Psoas muscle (tissue), 8 donors: ENCODE measurements around the gene LPP. TPM values are rescaled to one million over a fixed set of nuclear protein-coding genes. Genes with fewer than 3 reads are reported as not detected.

Source experiments
- ATAC-seq, 4 donors: fragments of 200-7000 bp; cut with Tn5 transposase; one replicate each; pipeline ENCODE4 v1.9.1; 2020; ENCODE audit warnings: moderate library complexity in 3 of 4, mild to moderate bottlenecking in 2 of 4
- DNase-seq, 2 donors: peaks; one replicate each; pipeline ENCODE4 v3.0.0-alpha.2; 2020
- H3K27ac ChIP-seq: fragments of 200-600 bp; one replicate; pipeline ENCODE4 v1.8.0; 2022
- H3K27me3 ChIP-seq, 3 donors: fragments of 200-600 bp in 1 of 3; one replicate each; pipeline versions ENCODE4 v1.6.1 to v1.8.0; 2013 to 2022; ENCODE audit warnings: low read length in 2 of 3, mild to moderate bottlenecking in 2 of 3, moderate library complexity in 1 of 3; ENCODE audit not compliant: insufficient read depth in 3 of 3
- H3K36me3 ChIP-seq, 2 donors: fragments of 200-600 bp in 1 of 2; one replicate each; pipeline versions ENCODE4 v1.6.1 to v1.8.0; 2013 to 2022; ENCODE audit warnings: low read depth in 1 of 2, mild to moderate bottlenecking in 1 of 2, moderate library complexity in 1 of 2; ENCODE audit not compliant: insufficient read depth in 1 of 2
- H3K4me1 ChIP-seq: fragments of 200-600 bp; one replicate; pipeline ENCODE4 v1.8.0; 2022
- H3K4me3 ChIP-seq: fragments of 200-600 bp; one replicate; pipeline ENCODE4 v1.8.0; 2022; ENCODE audit warnings: mild to moderate bottlenecking
- H3K9me3 ChIP-seq: fragments of 200-600 bp; one replicate; pipeline ENCODE4 v1.8.0; 2022
- WGBS, 3 donors: extraction: QIAGEN DNeasy Blood & Tissue Kit; methylation state at CpG; one replicate each; pipeline versions ENCODE4 v1.1.6 to v1.1.7; 2013; 5-methylcytosine and 5-hydroxymethylcytosine counted together
- intact Hi-C, 2 donors: fragments of 100-400 bp; cut with DNase I; formaldehyde crosslinking; loops; one replicate each; pipeline versions ENCODE4 v1.11.0 to v1.14.2; 2022
- polyA plus RNA-seq, 3 donors: library from polyadenylated mRNA; stranded (reverse); fragments of 200-250 nt; gene quantifications; one replicate each; pipeline ENCODE4 v1.2.3, GENCODE V29; 2013
- total RNA-seq, 4 donors: library from RNA; stranded (reverse); fragmentation: NEBNext Ultra II Directional in 2 of 4; extraction: Animal tissue kit (Norgen Biotek cat#: 25700) in 2 of 4; gene quantifications; one replicate each; pipeline versions ENCODE4 v1.2.1 to v1.2.4, GENCODE V29; 2021 to 2023
- TF ChIP-seq, protein P1 (sequence below): fragments of 200-600 bp; IDR thresholded peaks from one replicate; pipeline ENCODE4 v1.8.0; 2022; ENCODE audit warnings: antibody characterized with exemption
- donor health status: healthy with polysubstance abuse.
- donor health status: DM: no; HTN: no; CAD: no; lungs with moderate emphysema.
- donor health status: Bipolar disorder and iron deficiency.
- donor health status: healthy.
- donor health status: DM: yes; HTN: yes; CAD: no.
- donor health status: DM: no; HTN: no; CAD: no.
- donor health status: DM: no; HTN: no; CAD: no.
- donor health status: DM: yes; HTN: yes; CAD: no.

LPP gene
- total and polyA plus RNA-seq, 7 donors, result 2.6 to 80.3 (median 42.8) TPM

DNA sequence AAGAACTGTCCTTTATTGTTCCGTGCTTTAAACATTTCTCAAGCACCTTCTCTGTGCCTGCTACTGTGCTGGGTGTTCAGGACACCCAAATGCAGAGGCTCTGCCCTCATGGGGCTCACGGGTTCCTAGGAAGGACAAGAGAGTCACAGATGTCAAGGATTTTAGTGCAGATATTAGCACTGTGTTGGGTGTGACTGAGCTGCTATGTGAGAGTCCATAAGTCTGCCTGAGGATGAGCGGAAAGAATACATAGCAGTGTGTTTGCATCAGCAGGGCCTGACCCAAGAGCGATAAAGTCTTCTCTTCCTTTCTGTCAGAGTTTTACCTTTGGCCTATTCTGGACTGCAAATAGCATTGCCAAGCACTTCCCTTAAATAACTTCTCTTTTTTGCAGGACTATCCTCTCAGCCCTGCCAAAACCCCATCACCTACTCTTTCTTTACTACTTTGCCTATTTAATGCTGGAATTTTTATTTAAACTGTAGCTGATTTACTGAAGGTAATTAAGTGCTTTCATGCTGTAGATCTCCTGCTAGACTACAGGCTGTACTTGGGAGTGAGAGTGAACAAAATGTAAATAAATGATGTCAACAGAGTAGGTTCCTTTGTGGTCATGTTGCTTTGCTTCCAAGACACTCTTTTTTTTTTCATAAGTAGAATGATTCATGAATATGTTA, 558.4 kb downstream of the LPP start:
- DNase-seq (no peak), ATAC-seq (peak in 1 of 4 donors; percentile 26)
- WGBS, 3 donors, result 82 to 92% (median 85%) methylated on average over 4 of the region's 4 CpGs
- intact Hi-C loops, result no loop called here
- Histone ChIP-seq H3K27me3 (no peaks in the 10 kb centered on the region), H3K4me3 (no peak overlapping the region), H3K27ac (no peak overlapping the region), H3K9me3 (no peaks in the 10 kb centered on the region), H3K4me1 (peaks cover 4% of the 10 kb centered on the region), H3K36me3 (peaks cover 0 to 9% of the 10 kb centered on the region in 2 donors)
- TF ChIP-seq, protein P1, sequence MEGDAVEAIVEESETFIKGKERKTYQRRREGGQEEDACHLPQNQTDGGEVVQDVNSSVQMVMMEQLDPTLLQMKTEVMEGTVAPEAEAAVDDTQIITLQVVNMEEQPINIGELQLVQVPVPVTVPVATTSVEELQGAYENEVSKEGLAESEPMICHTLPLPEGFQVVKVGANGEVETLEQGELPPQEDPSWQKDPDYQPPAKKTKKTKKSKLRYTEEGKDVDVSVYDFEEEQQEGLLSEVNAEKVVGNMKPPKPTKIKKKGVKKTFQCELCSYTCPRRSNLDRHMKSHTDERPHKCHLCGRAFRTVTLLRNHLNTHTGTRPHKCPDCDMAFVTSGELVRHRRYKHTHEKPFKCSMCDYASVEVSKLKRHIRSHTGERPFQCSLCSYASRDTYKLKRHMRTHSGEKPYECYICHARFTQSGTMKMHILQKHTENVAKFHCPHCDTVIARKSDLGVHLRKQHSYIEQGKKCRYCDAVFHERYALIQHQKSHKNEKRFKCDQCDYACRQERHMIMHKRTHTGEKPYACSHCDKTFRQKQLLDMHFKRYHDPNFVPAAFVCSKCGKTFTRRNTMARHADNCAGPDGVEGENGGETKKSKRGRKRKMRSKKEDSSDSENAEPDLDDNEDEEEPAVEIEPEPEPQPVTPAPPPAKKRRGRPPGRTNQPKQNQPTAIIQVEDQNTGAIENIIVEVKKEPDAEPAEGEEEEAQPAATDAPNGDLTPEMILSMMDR, result no peak

DNA sequence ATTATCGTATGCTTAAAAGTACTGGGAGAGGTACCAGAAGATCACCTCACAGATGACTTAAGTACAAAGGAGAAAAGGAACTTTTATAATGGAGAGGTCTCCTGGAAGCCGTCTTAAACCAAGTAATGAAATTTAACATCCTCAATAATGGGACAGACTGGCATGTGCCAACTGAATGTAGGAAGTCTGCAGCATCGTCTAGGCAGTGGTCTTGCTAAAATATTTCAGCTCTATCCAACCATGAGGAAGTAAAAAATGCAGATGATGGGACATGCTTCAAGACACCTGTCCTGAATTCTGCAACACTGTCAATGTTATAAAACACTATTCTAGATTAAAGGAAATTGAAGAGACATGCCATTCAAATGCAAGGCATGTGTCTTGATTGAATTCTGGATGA, 559.0 kb downstream of the LPP start:
- Histone ChIP-seq H3K4me3 (no peak overlapping the region), H3K4me1 (peaks cover 4% of the 10 kb centered on the region), H3K36me3 (peaks cover 0 to 9% of the 10 kb centered on the region in 2 donors), H3K9me3 (no peaks in the 10 kb centered on the region), H3K27ac (no peak overlapping the region), H3K27me3 (no peaks in the 10 kb centered on the region)
- TF ChIP-seq, protein P1, result no peak
- intact Hi-C loops, result no loop called here
- 63 to 83% (median 76%) methylated on average over 3 of the region's 3 CpGs for WGBS, 3 donors
- DNase-seq (no peak), ATAC-seq (no peak)

DNA sequence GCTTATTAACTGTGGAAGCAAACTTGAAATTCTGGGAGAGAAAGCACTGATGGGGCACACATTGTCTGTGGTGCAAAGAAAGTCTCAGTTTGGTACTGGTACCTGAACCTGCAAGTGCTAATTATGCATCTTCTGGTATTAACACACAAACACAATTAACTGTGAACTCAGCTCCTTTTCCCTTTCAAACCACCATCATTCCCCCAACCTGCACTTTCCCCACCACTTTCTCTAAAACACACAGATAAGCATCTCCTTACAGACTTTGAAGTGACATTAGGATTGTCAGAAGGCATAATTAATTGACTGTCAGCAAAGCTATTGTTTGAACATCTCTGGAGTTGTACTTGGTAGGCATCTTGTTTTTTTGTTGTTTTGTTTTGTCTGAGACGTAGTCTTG, 565.6 kb downstream of the LPP start:
- TF ChIP-seq, protein P1, result no peak
- Histone ChIP-seq H3K27me3 (no peaks in the 10 kb centered on the region), H3K9me3 (no peaks in the 10 kb centered on the region), H3K27ac (no peak overlapping the region), H3K36me3 (no peaks in the 10 kb centered on the region), H3K4me3 (no peak overlapping the region), H3K4me1 (no peaks in the 10 kb centered on the region)
- intact Hi-C loops, result no loop called here
- ATAC-seq (no peak), DNase-seq (no peak)
- 50 to 96% (median 96%) methylated on average over 1 of the region's 1 CpG for WGBS, 3 donors

DNA sequence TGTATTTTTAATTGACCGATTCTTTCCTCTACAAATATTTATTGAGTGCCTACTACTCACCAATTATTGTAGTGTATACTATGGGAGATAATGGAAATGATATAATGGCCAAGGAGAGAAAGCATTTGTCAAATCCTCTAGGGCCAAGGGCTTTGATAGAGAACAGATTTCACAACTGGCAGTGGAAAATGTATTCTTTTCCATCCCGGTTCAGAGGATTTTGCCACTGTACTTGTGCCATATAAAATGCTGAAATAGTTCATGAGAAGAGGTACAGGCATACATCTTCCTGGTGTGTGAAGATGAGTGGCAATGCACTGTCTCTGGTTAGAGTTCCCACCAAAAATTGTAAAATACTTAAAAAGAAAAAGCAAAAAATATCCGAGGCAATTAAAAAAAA, 566.3 kb downstream of the LPP start:
- no peaks in the 10 kb centered on the region for H3K4me1 ChIP-seq
- 46 to 65% (median 59%) methylated on average over 3 of the region's 3 CpGs for WGBS, 3 donors

More for the DNA sequence above, 566.3 kb downstream of the LPP start:
- H3K27me3 ChIP-seq, result no peaks in the 10 kb centered on the region
- ATAC-seq, result no peak
- H3K9me3 ChIP-seq, result no peaks in the 10 kb centered on the region
- DNase-seq, result no peak
- TF ChIP-seq, protein P1, result no peak
- intact Hi-C loops, result no loop called here
- no peak overlapping the region for H3K27ac ChIP-seq
- no peaks in the 10 kb centered on the region for H3K36me3 ChIP-seq
- no peak overlapping the region for H3K4me3 ChIP-seq
